Gastroesophageal sphincter (tissue), 3 donors: ENCODE data around the gene KCNJ9.

ENCODE experiments used
- EP300 ChIP-seq: sonication (generic); formaldehyde crosslinking; IDR thresholded peaks from one replicate; pipeline ENCODE4 v1.6.1; 2017; ENCODE audit warnings: antibody characterized with exemption, mild to moderate bottlenecking
- POLR2A ChIP-seq, 2 donors: fragments of 450-650 bp; IDR thresholded peaks; one replicate each; pipeline ENCODE4 v1.6.1; 2017; ENCODE audit warnings: antibody characterized with exemption in 2 of 2, mild to moderate bottlenecking in 2 of 2, moderate library complexity in 1 of 2
- POLR2AphosphoS5 ChIP-seq: sonication (generic); formaldehyde crosslinking; IDR thresholded peaks from one replicate; pipeline ENCODE4 v1.6.1; 2017; ENCODE audit warnings: antibody characterized with exemption
- TF ChIP-seq, protein P1 (sequence below), 4 experiments: fragments of 200-600 bp in 2 of 4; fragments of 450-650 bp in 2 of 4; sonication (generic) in 1 of 4; IDR thresholded peaks; one replicate each; pipeline ENCODE4 v1.5.1; 2017 to 2019; ENCODE audit warnings: antibody characterized with exemption in 4 of 4, mild to moderate bottlenecking in 2 of 4, moderate library complexity in 2 of 4

DNA sequence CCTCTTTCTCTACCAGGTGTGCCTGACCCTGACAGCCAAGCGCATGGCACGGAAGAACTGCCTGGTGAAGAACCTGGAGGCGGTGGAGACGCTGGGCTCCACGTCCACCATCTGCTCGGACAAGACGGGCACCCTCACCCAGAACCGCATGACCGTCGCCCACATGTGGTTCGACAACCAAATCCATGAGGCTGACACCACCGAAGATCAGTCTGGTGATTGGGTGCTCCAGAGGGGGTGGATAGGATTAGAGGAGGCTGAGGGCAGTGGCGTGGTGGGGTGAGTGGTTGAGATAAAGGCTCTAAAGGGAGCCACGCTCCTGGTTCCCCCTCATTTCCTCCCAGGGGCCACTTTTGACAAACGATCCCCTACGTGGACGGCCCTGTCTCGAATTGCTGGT lies 47.3 kb downstream of the KCNJ9 start:
- TF ChIP-seq, protein P1, sequence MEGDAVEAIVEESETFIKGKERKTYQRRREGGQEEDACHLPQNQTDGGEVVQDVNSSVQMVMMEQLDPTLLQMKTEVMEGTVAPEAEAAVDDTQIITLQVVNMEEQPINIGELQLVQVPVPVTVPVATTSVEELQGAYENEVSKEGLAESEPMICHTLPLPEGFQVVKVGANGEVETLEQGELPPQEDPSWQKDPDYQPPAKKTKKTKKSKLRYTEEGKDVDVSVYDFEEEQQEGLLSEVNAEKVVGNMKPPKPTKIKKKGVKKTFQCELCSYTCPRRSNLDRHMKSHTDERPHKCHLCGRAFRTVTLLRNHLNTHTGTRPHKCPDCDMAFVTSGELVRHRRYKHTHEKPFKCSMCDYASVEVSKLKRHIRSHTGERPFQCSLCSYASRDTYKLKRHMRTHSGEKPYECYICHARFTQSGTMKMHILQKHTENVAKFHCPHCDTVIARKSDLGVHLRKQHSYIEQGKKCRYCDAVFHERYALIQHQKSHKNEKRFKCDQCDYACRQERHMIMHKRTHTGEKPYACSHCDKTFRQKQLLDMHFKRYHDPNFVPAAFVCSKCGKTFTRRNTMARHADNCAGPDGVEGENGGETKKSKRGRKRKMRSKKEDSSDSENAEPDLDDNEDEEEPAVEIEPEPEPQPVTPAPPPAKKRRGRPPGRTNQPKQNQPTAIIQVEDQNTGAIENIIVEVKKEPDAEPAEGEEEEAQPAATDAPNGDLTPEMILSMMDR (IDR thresholded peaks at IDR 0.05), result no peak
- TF ChIP-seq POLR2A (IDR thresholded peaks at IDR 0.05), result no peak
- no peak for TF ChIP-seq EP300
- TF ChIP-seq POLR2AphosphoS5, result no peak
